Measurements from ENCODE around the gene IER3. TPM values are rescaled to one million over a fixed set of nuclear protein-coding genes. Genes with fewer than 3 reads are reported as not detected.

Gene IER3
- total and polyA plus RNA-seq, 2 experiments from 2014 or later: 19.9 to 21.2 TPM

DNA sequence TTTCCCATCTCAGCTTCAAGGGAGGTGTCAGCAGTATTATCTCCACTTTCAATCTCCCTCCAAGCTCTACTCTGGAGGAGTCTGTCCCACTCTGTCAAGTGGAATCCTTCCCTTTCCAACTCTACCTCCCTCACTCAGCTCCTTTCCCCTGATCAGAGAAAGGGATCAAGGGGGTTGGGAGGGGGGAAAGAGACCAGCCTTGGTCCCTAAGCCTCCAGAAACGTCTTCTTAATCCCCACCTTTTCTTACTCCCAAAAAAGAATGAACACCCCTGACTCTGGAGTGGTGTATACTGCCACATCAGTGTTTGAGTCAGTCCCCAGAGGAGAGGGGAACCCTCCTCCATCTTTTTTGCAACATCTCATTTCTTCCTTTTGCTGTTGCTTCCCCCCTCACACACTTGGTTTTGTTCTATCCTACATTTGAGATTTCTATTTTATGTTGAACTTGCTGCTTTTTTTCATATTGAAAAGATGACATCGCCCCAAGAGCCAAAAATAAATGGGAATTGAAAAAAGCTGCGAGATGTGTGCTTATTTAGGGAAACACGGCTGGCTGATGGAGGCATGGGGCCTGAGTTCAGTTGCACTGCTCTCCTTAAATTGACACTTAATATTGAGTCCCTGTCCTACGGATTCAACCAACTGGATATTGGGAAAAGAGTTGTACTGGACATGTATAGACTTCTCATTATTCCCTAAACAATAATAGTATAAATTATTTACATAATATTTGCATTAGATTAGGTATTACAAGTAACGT lies 19.3 kb downstream of the IER3 start:
- no peak overlapping the region for H3K4me2 ChIP-seq
- peaks cover 58% of the 10 kb centered on the region for H3K27me3 Mint-ChIP-seq (ENCODE audit: insufficient read depth, low read depth, poor library complexity)
- no peak overlapping the region for H3K4me3 ChIP-seq

More for the DNA sequence above, 19.3 kb downstream of the IER3 start:
- DNase-seq (ENCODE audit: low spot score) (no peak), ATAC-seq (no peak)
- Histone ChIP-seq H4K20me1 (replicated peaks; ENCODE audit: insufficient read depth) (peaks cover 40% of the 10 kb centered on the region), H3K36me3 (ENCODE audit: insufficient read depth) (peaks cover 41% of the 10 kb centered on the region), H3K27me3 (ENCODE audit: insufficient read depth) (no peaks in the 10 kb centered on the region), H3F3A (replicated peaks; ENCODE audit: low read depth) (peaks cover 74% of the 10 kb centered on the region), H3K79me2 (replicated peaks; ENCODE audit: insufficient read depth) (peaks cover 37% of the 10 kb centered on the region), H3K4me1 (ENCODE audit: insufficient read depth) (peaks cover 6% of the 10 kb centered on the region), H3K27ac (ENCODE audit: low read depth) (peak overlapping the region; percentile 70), H2AFZ (no peak overlapping the region), H3K9me2 (ENCODE audit: insufficient read depth) (no peaks in the 10 kb centered on the region)
- H3K36me3 Mint-ChIP-seq (ENCODE audit: low read depth): peaks cover 81% of the 10 kb centered on the region
- no peak for TF ChIP-seq NANOG (IDR thresholded peaks at IDR 0.05; ENCODE audit: borderline replicate concordance)
- TF ChIP-seq, protein P1, sequence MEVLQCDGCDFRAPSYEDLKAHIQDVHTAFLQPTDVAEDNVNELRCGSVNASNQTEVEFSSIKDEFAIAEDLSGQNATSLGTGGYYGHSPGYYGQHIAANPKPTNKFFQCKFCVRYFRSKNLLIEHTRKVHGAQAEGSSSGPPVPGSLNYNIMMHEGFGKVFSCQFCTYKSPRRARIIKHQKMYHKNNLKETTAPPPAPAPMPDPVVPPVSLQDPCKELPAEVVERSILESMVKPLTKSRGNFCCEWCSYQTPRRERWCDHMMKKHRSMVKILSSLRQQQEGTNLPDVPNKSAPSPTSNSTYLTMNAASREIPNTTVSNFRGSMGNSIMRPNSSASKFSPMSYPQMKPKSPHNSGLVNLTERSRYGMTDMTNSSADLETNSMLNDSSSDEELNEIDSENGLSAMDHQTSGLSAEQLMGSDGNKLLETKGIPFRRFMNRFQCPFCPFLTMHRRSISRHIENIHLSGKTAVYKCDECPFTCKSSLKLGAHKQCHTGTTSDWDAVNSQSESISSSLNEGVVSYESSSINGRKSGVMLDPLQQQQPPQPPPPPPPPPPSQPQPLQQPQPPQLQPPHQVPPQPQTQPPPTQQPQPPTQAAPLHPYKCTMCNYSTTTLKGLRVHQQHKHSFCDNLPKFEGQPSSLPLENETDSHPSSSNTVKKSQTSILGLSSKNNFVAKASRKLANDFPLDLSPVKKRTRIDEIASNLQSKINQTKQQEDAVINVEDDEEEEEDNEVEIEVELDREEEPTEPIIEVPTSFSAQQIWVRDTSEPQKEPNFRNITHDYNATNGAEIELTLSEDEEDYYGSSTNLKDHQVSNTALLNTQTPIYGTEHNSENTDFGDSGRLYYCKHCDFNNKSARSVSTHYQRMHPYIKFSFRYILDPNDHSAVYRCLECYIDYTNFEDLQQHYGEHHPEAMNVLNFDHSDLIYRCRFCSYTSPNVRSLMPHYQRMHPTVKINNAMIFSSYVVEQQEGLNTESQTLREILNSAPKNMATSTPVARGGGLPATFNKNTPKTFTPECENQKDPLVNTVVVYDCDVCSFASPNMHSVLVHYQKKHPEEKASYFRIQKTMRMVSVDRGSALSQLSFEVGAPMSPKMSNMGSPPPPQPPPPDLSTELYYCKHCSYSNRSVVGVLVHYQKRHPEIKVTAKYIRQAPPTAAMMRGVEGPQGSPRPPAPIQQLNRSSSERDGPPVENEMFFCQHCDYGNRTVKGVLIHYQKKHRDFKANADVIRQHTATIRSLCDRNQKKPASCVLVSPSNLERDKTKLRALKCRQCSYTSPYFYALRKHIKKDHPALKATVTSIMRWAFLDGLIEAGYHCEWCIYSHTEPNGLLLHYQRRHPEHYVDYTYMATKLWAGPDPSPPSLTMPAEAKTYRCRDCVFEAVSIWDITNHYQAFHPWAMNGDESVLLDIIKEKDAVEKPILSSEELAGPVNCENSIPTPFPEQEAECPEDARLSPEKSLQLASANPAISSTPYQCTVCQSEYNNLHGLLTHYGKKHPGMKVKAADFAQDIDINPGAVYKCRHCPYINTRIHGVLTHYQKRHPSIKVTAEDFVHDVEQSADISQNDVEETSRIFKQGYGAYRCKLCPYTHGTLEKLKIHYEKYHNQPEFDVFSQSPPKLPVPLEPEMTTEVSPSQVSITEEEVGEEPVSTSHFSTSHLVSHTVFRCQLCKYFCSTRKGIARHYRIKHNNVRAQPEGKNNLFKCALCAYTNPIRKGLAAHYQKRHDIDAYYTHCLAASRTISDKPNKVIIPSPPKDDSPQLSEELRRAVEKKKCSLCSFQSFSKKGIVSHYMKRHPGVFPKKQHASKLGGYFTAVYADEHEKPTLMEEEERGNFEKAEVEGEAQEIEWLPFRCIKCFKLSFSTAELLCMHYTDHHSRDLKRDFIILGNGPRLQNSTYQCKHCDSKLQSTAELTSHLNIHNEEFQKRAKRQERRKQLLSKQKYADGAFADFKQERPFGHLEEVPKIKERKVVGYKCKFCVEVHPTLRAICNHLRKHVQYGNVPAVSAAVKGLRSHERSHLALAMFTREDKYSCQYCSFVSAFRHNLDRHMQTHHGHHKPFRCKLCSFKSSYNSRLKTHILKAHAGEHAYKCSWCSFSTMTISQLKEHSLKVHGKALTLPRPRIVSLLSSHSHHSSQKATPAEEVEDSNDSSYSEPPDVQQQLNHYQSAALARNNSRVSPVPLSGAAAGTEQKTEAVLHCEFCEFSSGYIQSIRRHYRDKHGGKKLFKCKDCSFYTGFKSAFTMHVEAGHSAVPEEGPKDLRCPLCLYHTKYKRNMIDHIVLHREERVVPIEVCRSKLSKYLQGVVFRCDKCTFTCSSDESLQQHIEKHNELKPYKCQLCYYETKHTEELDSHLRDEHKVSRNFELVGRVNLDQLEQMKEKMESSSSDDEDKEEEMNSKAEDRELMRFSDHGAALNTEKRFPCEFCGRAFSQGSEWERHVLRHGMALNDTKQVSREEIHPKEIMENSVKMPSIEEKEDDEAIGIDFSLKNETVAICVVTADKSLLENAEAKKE (CRISPR knock-in tag; IDR thresholded peaks at IDR 0.05): no peak
- TF ChIP-seq EZH2 (IDR thresholded peaks at IDR 0.05; ENCODE audit: low read depth, unreplicated experiment): no peak
- TF ChIP-seq POLR2AphosphoS5 (IDR thresholded peaks at IDR 0.05; ENCODE audit: low read depth): no peak
- TF ChIP-seq, protein P2, sequence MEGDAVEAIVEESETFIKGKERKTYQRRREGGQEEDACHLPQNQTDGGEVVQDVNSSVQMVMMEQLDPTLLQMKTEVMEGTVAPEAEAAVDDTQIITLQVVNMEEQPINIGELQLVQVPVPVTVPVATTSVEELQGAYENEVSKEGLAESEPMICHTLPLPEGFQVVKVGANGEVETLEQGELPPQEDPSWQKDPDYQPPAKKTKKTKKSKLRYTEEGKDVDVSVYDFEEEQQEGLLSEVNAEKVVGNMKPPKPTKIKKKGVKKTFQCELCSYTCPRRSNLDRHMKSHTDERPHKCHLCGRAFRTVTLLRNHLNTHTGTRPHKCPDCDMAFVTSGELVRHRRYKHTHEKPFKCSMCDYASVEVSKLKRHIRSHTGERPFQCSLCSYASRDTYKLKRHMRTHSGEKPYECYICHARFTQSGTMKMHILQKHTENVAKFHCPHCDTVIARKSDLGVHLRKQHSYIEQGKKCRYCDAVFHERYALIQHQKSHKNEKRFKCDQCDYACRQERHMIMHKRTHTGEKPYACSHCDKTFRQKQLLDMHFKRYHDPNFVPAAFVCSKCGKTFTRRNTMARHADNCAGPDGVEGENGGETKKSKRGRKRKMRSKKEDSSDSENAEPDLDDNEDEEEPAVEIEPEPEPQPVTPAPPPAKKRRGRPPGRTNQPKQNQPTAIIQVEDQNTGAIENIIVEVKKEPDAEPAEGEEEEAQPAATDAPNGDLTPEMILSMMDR (conservative IDR thresholded peaks at IDR 0.05; ENCODE audit: low read depth in 2 of 2): no peak
- TF ChIP-seq, protein P3, sequence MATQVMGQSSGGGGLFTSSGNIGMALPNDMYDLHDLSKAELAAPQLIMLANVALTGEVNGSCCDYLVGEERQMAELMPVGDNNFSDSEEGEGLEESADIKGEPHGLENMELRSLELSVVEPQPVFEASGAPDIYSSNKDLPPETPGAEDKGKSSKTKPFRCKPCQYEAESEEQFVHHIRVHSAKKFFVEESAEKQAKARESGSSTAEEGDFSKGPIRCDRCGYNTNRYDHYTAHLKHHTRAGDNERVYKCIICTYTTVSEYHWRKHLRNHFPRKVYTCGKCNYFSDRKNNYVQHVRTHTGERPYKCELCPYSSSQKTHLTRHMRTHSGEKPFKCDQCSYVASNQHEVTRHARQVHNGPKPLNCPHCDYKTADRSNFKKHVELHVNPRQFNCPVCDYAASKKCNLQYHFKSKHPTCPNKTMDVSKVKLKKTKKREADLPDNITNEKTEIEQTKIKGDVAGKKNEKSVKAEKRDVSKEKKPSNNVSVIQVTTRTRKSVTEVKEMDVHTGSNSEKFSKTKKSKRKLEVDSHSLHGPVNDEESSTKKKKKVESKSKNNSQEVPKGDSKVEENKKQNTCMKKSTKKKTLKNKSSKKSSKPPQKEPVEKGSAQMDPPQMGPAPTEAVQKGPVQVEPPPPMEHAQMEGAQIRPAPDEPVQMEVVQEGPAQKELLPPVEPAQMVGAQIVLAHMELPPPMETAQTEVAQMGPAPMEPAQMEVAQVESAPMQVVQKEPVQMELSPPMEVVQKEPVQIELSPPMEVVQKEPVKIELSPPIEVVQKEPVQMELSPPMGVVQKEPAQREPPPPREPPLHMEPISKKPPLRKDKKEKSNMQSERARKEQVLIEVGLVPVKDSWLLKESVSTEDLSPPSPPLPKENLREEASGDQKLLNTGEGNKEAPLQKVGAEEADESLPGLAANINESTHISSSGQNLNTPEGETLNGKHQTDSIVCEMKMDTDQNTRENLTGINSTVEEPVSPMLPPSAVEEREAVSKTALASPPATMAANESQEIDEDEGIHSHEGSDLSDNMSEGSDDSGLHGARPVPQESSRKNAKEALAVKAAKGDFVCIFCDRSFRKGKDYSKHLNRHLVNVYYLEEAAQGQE (IDR thresholded peaks at IDR 0.05; ENCODE audit: unreplicated experiment): no peak
- TF ChIP-seq STAT1 (IDR thresholded peaks at IDR 0.05; ENCODE audit: unreplicated experiment): no peak
- TF ChIP-seq, protein P4, sequence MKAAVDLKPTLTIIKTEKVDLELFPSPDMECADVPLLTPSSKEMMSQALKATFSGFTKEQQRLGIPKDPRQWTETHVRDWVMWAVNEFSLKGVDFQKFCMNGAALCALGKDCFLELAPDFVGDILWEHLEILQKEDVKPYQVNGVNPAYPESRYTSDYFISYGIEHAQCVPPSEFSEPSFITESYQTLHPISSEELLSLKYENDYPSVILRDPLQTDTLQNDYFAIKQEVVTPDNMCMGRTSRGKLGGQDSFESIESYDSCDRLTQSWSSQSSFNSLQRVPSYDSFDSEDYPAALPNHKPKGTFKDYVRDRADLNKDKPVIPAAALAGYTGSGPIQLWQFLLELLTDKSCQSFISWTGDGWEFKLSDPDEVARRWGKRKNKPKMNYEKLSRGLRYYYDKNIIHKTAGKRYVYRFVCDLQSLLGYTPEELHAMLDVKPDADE (IDR thresholded peaks at IDR 0.05): no peak
- TF ChIP-seq EZH2phosphoT487 (IDR thresholded peaks at IDR 0.05; ENCODE audit: unreplicated experiment): no peak
- no peak for TF ChIP-seq CREB1 (CRISPR knock-in tag; IDR thresholded peaks at IDR 0.05; ENCODE audit: low read depth)
- TF ChIP-seq ZNF331 (CRISPR knock-in tag; IDR thresholded peaks at IDR 0.05; ENCODE audit: low read depth): no peak
- peaks cover 28% of the 10 kb centered on the region for H3K4me1 Mint-ChIP-seq
- H3K9me3 Mint-ChIP-seq: peaks cover 11% of the 10 kb centered on the region; the same call in 2 of the 3 replicates
- H3K4me3 Mint-ChIP-seq: peak overlapping the region; percentile 38; the same call in 2 of the 3 replicates
- peak overlapping the region; percentile 74 for H3K27ac Mint-ChIP-seq
